ENCODE measurements around the gene METTL24. TPM values are rescaled to one million over a fixed set of nuclear protein-coding genes. Genes with fewer than 3 reads are reported as not detected.

METTL24 gene
- total and polyA plus RNA-seq, 2 donors (not counting 1 experiment from before 2014, with no cell fraction given), result 0.18 to 2.6 TPM

- no peaks in the 10 kb centered on the region for H3K79me2 ChIP-seq (ENCODE audit: control insufficient read depth, insufficient read depth, low read length)
- no peak overlapping the region for H2AFZ ChIP-seq (ENCODE audit: low read length)
- no peaks in the 10 kb centered on the region for H3K4me1 ChIP-seq (ENCODE audit: control insufficient read depth, extremely low read depth, insufficient read depth, low read length)
- no peak overlapping the region for H3K4me2 ChIP-seq (ENCODE audit: extremely low read depth, insufficient read depth, low read length)
- H3K9me3 ChIP-seq (ENCODE audit: control insufficient read depth, insufficient read depth, low read depth, low read length), result no peaks in the 10 kb centered on the region
- H3K9ac ChIP-seq (ENCODE audit: insufficient read depth, low read length), result no peak overlapping the region
- no peak overlapping the region for H3K27ac ChIP-seq (ENCODE audit: insufficient read depth, low read length)
- DNase-seq (ENCODE audit: low read depth in 2 of 2), result no peak
- TF ChIP-seq CTCF (conservative IDR thresholded peaks at IDR 0.05 in 1 of 2, IDR thresholded peaks at IDR 0.05 in 1 of 2; ENCODE audit: low read depth in 1 of 2, low read length in 2 of 2) (no peak), EZH2 (IDR thresholded peaks at IDR 0.05; ENCODE audit: low read length, missing control alignments) (no peak)
- no peaks in the 10 kb centered on the region for H4K20me1 ChIP-seq (ENCODE audit: control insufficient read depth, extremely low read depth, insufficient read depth, low read length)
- H3K27me3 ChIP-seq (ENCODE audit: control insufficient read depth, insufficient read depth, low read length), result peaks cover 3% of the 10 kb centered on the region
- H3K36me3 ChIP-seq (ENCODE audit: control insufficient read depth, insufficient read depth, low read length), result no peaks in the 10 kb centered on the region
- no peak overlapping the region for H3K4me3 ChIP-seq (replicated peaks in 1 of 4; ENCODE audit: control extremely low read depth in 1 of 4, insufficient read depth in 1 of 4, low read depth in 3 of 4, low read length in 4 of 4)
These were observed 15.4 kb downstream of the METTL24 start for GRCh38 chr6:110342759-110343158.

- Histone ChIP-seq H3K36me3 (ENCODE audit: control insufficient read depth, insufficient read depth, low read length) (no peaks in the 10 kb centered on the region), H3K4me3 (replicated peaks in 1 of 4; ENCODE audit: control extremely low read depth in 1 of 4, insufficient read depth in 1 of 4, low read depth in 3 of 4, low read length in 4 of 4) (no peak overlapping the region), H3K9ac (ENCODE audit: insufficient read depth, low read length) (no peak overlapping the region), H2AFZ (ENCODE audit: low read length) (no peak overlapping the region), H3K4me2 (ENCODE audit: extremely low read depth, insufficient read depth, low read length) (no peak overlapping the region), H3K27me3 (ENCODE audit: control insufficient read depth, insufficient read depth, low read length) (peaks cover 3% of the 10 kb centered on the region), H4K20me1 (ENCODE audit: control insufficient read depth, extremely low read depth, insufficient read depth, low read length) (no peaks in the 10 kb centered on the region), H3K4me1 (ENCODE audit: control insufficient read depth, extremely low read depth, insufficient read depth, low read length) (no peaks in the 10 kb centered on the region), H3K79me2 (ENCODE audit: control insufficient read depth, insufficient read depth, low read length) (no peaks in the 10 kb centered on the region), H3K9me3 (ENCODE audit: control insufficient read depth, insufficient read depth, low read depth, low read length) (no peaks in the 10 kb centered on the region), H3K27ac (ENCODE audit: insufficient read depth, low read length) (no peak overlapping the region)
- TF ChIP-seq CTCF (conservative IDR thresholded peaks at IDR 0.05 in 1 of 2, IDR thresholded peaks at IDR 0.05 in 1 of 2; ENCODE audit: low read depth in 1 of 2, low read length in 2 of 2) (peak in 1 of 2 donors; percentile 56), EZH2 (IDR thresholded peaks at IDR 0.05; ENCODE audit: low read length, missing control alignments) (no peak)
- DNase-seq (ENCODE audit: low read depth in 2 of 2), result peak in 1 of 2 donors; percentile 35
These were observed 16.2 kb downstream of the METTL24 start for GRCh38 chr6:110341663-110342596.

GRCh38 chr6:110341067-110341466 is 17.1 kb downstream of the METTL24 start:
- no peaks in the 10 kb centered on the region for H3K4me1 ChIP-seq (ENCODE audit: control insufficient read depth, extremely low read depth, insufficient read depth, low read length)
- H3K9me3 ChIP-seq (ENCODE audit: control insufficient read depth, insufficient read depth, low read depth, low read length), result no peaks in the 10 kb centered on the region
- no peak for DNase-seq (ENCODE audit: low read depth in 2 of 2)
- no peaks in the 10 kb centered on the region for H3K36me3 ChIP-seq (ENCODE audit: control insufficient read depth, insufficient read depth, low read length)
- no peak overlapping the region for H3K27ac ChIP-seq (ENCODE audit: insufficient read depth, low read length)
- no peak overlapping the region for H2AFZ ChIP-seq (ENCODE audit: low read length)
- H3K27me3 ChIP-seq (ENCODE audit: control insufficient read depth, insufficient read depth, low read length), result peaks cover 3% of the 10 kb centered on the region
- no peaks in the 10 kb centered on the region for H3K79me2 ChIP-seq (ENCODE audit: control insufficient read depth, insufficient read depth, low read length)
- no peak overlapping the region for H3K4me3 ChIP-seq (replicated peaks in 1 of 4; ENCODE audit: control extremely low read depth in 1 of 4, insufficient read depth in 1 of 4, low read depth in 3 of 4, low read length in 4 of 4)
- H3K4me2 ChIP-seq (ENCODE audit: extremely low read depth, insufficient read depth, low read length), result no peak overlapping the region
- TF ChIP-seq CTCF (conservative IDR thresholded peaks at IDR 0.05 in 1 of 2, IDR thresholded peaks at IDR 0.05 in 1 of 2; ENCODE audit: low read depth in 1 of 2, low read length in 2 of 2) (no peak), EZH2 (IDR thresholded peaks at IDR 0.05; ENCODE audit: low read length, missing control alignments) (no peak)
- H4K20me1 ChIP-seq (ENCODE audit: control insufficient read depth, extremely low read depth, insufficient read depth, low read length), result no peaks in the 10 kb centered on the region
- no peak overlapping the region for H3K9ac ChIP-seq (ENCODE audit: insufficient read depth, low read length)

All from fibroblast of lung (primary cell).